GM12878 (cell line): Measurements from ENCODE around the gene CDC45. TPM values are rescaled to one million over a fixed set of nuclear protein-coding genes. Genes with fewer than 3 reads are reported as not detected.

Source experiments
- ATAC-seq: fragments of 200-7000 bp; cut with Tn5 transposase; 3 replicates; pipeline ENCODE4 v1.9.1; 2020; ENCODE audit warnings: mild to moderate bottlenecking, moderate library complexity
- BruUV-seq: library from RNA; stranded (reverse); fragments of 400-500 nt; replicated peaks from 2 replicates; lab custom pipeline; 2021; lab: Mats Ljungman, UMichigan
- CTCF ChIA-PET: fragments of 300-600 bp; sonication (Branson Sonifier 250); formaldehyde crosslinking; extraction: SDS; loops from one replicate; lab custom pipeline; 2021; ENCODE audit warnings: inconsistent platforms; lab: Yijun Ruan, JAX
- POLR2A ChIA-PET: fragments of 350-600 bp; formaldehyde crosslinking; extraction: SDS; loops from one replicate; lab custom pipeline; 2021; ENCODE audit warnings: inconsistent platforms; lab: Charles Lee
- RAD21 ChIA-PET: fragments of 300-600 bp; sonication (Branson Sonifier 250); formaldehyde crosslinking; loops from one replicate; lab custom pipeline; 2023; ENCODE audit warnings: antibody characterized with exemption; ENCODE audit not compliant: unreplicated experiment; lab: Charles Lee
- SMC1A ChIA-PET: fragments of 300-600 bp; sonication (Branson Sonifier 250); formaldehyde crosslinking; loops from one replicate; lab custom pipeline; 2023; ENCODE audit not compliant: unreplicated experiment, uncharacterized antibody; lab: Charles Lee
- DNase-seq: peaks from one replicate; pipeline ENCODE4 v3.0.0-alpha.2; 2011; ENCODE audit warnings: low read depth, low spot score
- FAIRE-seq: peaks from 3 replicates; lab custom pipeline; 2011; peaks lifted over from hg19 to GRCh38; lab: Jason Lieb, UNC
- H2AFZ ChIP-seq: 2 replicates; pipeline ENCODE4 v1.6.0; 2011; ENCODE audit warnings: low read depth, low read length, control low read depth; ENCODE audit not compliant: control insufficient read depth
- H3K27ac ChIP-seq: 2 replicates; pipeline ENCODE4 v1.5.1; 2011; ENCODE audit warnings: control low read depth; ENCODE audit not compliant: control insufficient read depth, insufficient read depth
- H3K27me3 ChIP-seq, 2 experiments: replicated peaks in 1 of 2; 2 replicates each; pipeline versions ENCODE4 v1.6.0 to v1.6.1; 2011; ENCODE audit warnings: low read length in 1 of 2; ENCODE audit not compliant: control insufficient read depth in 2 of 2, insufficient read depth in 2 of 2
- H3K36me3 ChIP-seq, 2 experiments: 2 replicates each; pipeline ENCODE4 v1.5.1; 2011; ENCODE audit warnings: low read length in 1 of 2; ENCODE audit not compliant: control insufficient read depth in 2 of 2, insufficient read depth in 2 of 2
- H3K4me1 ChIP-seq: 2 replicates; pipeline ENCODE4 v1.6.1; 2011; ENCODE audit warnings: mild to moderate bottlenecking, low read length, moderate library complexity, mixed read lengths; ENCODE audit not compliant: control insufficient read depth, insufficient read depth
- H3K4me2 ChIP-seq: 2 replicates; pipeline ENCODE4 v1.6.0; 2011; ENCODE audit warnings: control low read depth; ENCODE audit not compliant: control insufficient read depth, insufficient read depth
- H3K4me3 ChIP-seq: fragments of 200-600 bp; sonication (generic); 2 replicates; pipeline ENCODE4 v1.5.1; 2016
- H3K79me2 ChIP-seq: 2 replicates; pipeline ENCODE4 v1.6.0; 2011; ENCODE audit warnings: low read length; ENCODE audit not compliant: control insufficient read depth, insufficient read depth
- H3K9ac ChIP-seq: 2 replicates; pipeline ENCODE4 v1.8.0; 2011; ENCODE audit warnings: low read length, control low read depth, mixed read lengths; ENCODE audit not compliant: control insufficient read depth, insufficient read depth
- H3K9me3 ChIP-seq: replicated peaks from 3 replicates; pipeline ENCODE4 v1.5.1; 2011; ENCODE audit warnings: mild to moderate bottlenecking, low read length; ENCODE audit not compliant: control insufficient read depth, insufficient read depth
- H4K20me1 ChIP-seq: 2 replicates; pipeline ENCODE4 v1.6.0; 2011; ENCODE audit not compliant: control insufficient read depth, insufficient read depth
- BMI1 ChIP-seq: fragments of 450-650 bp; IDR thresholded peaks from 2 replicates; pipeline ENCODE4 v1.6.1; 2016; ENCODE audit warnings: mild to moderate bottlenecking, moderate library complexity, borderline replicate concordance
- CREM ChIP-seq: IDR thresholded peaks from 2 replicates; pipeline ENCODE4 v1.6.1; 2014; ENCODE audit warnings: antibody characterized with exemption, low read depth
- EGR1 ChIP-seq, 2 experiments: IDR thresholded peaks; 1 replicate in 1 of 2; 2 replicates in 1 of 2; pipeline ENCODE4 v1.6.1; 2011 to 2012; ENCODE audit warnings: low read depth in 2 of 2, low read length in 2 of 2, borderline replicate concordance in 1 of 2, mild to moderate bottlenecking in 1 of 2, moderate library complexity in 1 of 2
- EP300 ChIP-seq, 2 experiments: fragments of 150-350 bp in 1 of 2; IDR thresholded peaks; 2 replicates each; pipeline ENCODE4 v1.6.1; 2011 to 2012; ENCODE audit warnings: low read depth in 2 of 2, low read length in 2 of 2, borderline replicate concordance in 1 of 2, improper control_type of control experiment in 1 of 2, inconsistent platforms in 1 of 2; ENCODE audit not compliant: control insufficient read depth in 1 of 2
- GABPA ChIP-seq: IDR thresholded peaks from 2 replicates; pipeline ENCODE4 v1.6.1; 2014; ENCODE audit warnings: antibody characterized with exemption, low read depth, mild to moderate bottlenecking, inconsistent platforms
- JUNB ChIP-seq: IDR thresholded peaks from 2 replicates; pipeline ENCODE4 v1.6.1; 2016; ENCODE audit warnings: antibody characterized with exemption, mild to moderate bottlenecking
- KAT2A ChIP-seq: conservative IDR thresholded peaks from 2 replicates; pipeline ENCODE4 v1.6.1; 2011; ENCODE audit warnings: low read depth, low read length; ENCODE audit not compliant: control insufficient read depth
- LARP7 ChIP-seq: fragments of 450-650 bp; IDR thresholded peaks from 2 replicates; pipeline ENCODE4 v1.6.1; 2017; ENCODE audit warnings: mild to moderate bottlenecking
- NFYA ChIP-seq: IDR thresholded peaks from 2 replicates; pipeline ENCODE4 v1.6.1; 2011; ENCODE audit warnings: low read depth, mild to moderate bottlenecking, low read length, improper control_type of control experiment, borderline replicate concordance
- NKRF ChIP-seq: fragments of 450-650 bp; conservative IDR thresholded peaks from 2 replicates; pipeline ENCODE4 v1.6.1; 2017; ENCODE audit warnings: mild to moderate bottlenecking, moderate library complexity
- NR2C1 ChIP-seq: fragments of 450-650 bp; IDR thresholded peaks from 2 replicates; pipeline ENCODE4 v1.6.1; 2017; ENCODE audit warnings: antibody characterized with exemption, mild to moderate bottlenecking, moderate library complexity
- NR2F1 ChIP-seq: fragments of 450-650 bp; conservative IDR thresholded peaks from 2 replicates; pipeline ENCODE4 v1.6.1; 2017; ENCODE audit warnings: mild to moderate bottlenecking
- RAD51 ChIP-seq: fragments of 450-650 bp; IDR thresholded peaks from 2 replicates; pipeline ENCODE4 v1.6.1; 2016; ENCODE audit warnings: moderate library complexity, mild to moderate bottlenecking, inconsistent platforms
- RB1 ChIP-seq: fragments of 450-650 bp; formaldehyde crosslinking; IDR thresholded peaks from 2 replicates; pipeline ENCODE4 v1.6.1; 2017; ENCODE audit warnings: mild to moderate bottlenecking, borderline replicate concordance
- SMAD1 ChIP-seq: fragments of 450-650 bp; IDR thresholded peaks from 2 replicates; pipeline ENCODE4 v1.6.1; 2018; ENCODE audit warnings: mild to moderate bottlenecking, low read depth; ENCODE audit not compliant: partially characterized antibody
- SMAD5 ChIP-seq: IDR thresholded peaks from 2 replicates; pipeline ENCODE4 v1.6.1; 2016; ENCODE audit warnings: antibody characterized with exemption, low read depth
- SPI1 ChIP-seq: IDR thresholded peaks from 2 replicates; pipeline ENCODE4 v1.6.1; 2011; ENCODE audit warnings: low read depth, mild to moderate bottlenecking, low read length, moderate library complexity, borderline replicate concordance; ENCODE audit not compliant: insufficient read depth
- SREBF1 ChIP-seq: IDR thresholded peaks from 2 replicates; pipeline ENCODE4 v1.6.1; 2012; ENCODE audit warnings: mild to moderate bottlenecking, low read length
- SUZ12 ChIP-seq: fragments of 200-600 bp; sonication (generic); IDR thresholded peaks from one replicate; pipeline ENCODE4 v1.6.1; 2018; ENCODE audit warnings: antibody characterized with exemption, mild to moderate bottlenecking; ENCODE audit not compliant: unreplicated experiment
- TCF3 ChIP-seq: IDR thresholded peaks from 2 replicates; pipeline ENCODE4 v1.6.1; 2012; ENCODE audit warnings: low read depth, mild to moderate bottlenecking, low read length, borderline replicate concordance; ENCODE audit not compliant: insufficient read depth
- ZNF217 ChIP-seq: fragments of 450-650 bp; IDR thresholded peaks from 2 replicates; pipeline ENCODE4 v1.6.1; 2017; ENCODE audit warnings: antibody characterized with exemption, mild to moderate bottlenecking
- WGBS: methylation state at CpG from one replicate; pipeline ENCODE4 v1.1.6; 2016; ENCODE audit warnings: low lambda C conversion rate; ENCODE audit not compliant: insufficient replicate concordance, insufficient coverage; ENCODE audit errors: missing lambda C conversion rate; 5-methylcytosine and 5-hydroxymethylcytosine counted together
- in situ Hi-C: fragments of 300-500 bp; cut with MboI; formaldehyde crosslinking; loops from 9 replicates; pipeline ENCODE4 v1.14.3; 2018; ENCODE audit warnings: mixed read lengths
- intact Hi-C: fragments of 100-400 bp; cut with micrococcal nuclease; formaldehyde crosslinking; loops from one replicate; pipeline ENCODE4 v1.14.2; 2022; ENCODE audit not compliant: unreplicated experiment
- polyA plus RNA-seq, 11 experiments: library from polyadenylated mRNA; depleted of rRNA in 4 of 11; unstranded in 6 of 11; stranded (reverse) in 5 of 11; fragments of >200 nt; fragmentation: Nextera tagmentation in 4 of 11; fragmentation: Illumina TruSeq in 1 of 11; extraction: Ambion mirVana in 4 of 11; extraction: Trizol in 1 of 11; gene quantifications; 1 replicate in 1 of 11; 2 replicates in 10 of 11; pipeline versions ENCODE4 v1.2.1 to v1.2.3, GENCODE V29; 2011 to 2016; ENCODE audit warnings: inconsistent platforms in 2 of 11, missing spikeins in 2 of 11, low read depth in 1 of 11
- total RNA-seq, 4 experiments: library from RNA; depleted of rRNA in 3 of 4; stranded (reverse); fragments of >200 nt in 3 of 4; fragmentation: Illumina TruSeq in 1 of 4; extraction: Trizol in 1 of 4; gene quantifications; 2 replicates each; pipeline versions ENCODE4 v1.2.1 to v1.2.3, GENCODE V29; 2013 to 2021

The CDC45 gene
- total and polyA plus RNA-seq, 10 of the 15 experiments (the other 5 are each of a cell fraction or from before 2014, with no cell fraction given): 40.8 to 88.5 (median 54.2) TPM

GRCh38 chr22:19543970-19544708 lies 64.4 kb downstream of the CDC45 start (continued):
- TF ChIP-seq NR2F1 (no peak), RB1 (no peak), JUNB (no peak), SPI1 (no peak)

GRCh38 chr22:19545935-19546207 lies 66.2 kb downstream of the CDC45 start:
- H3K9ac ChIP-seq: no peak overlapping the region
- no TSS peak for BruUV-seq
- no peak overlapping the region for H3K27ac ChIP-seq
- no peaks in the 10 kb centered on the region; a peak in 1 of 4 replicates for H3K27me3 ChIP-seq
- no peaks in the 10 kb centered on the region for H3K9me3 ChIP-seq
- no peak for DNase-seq
- no peaks in the 10 kb centered on the region for H3K36me3 ChIP-seq
- H3K79me2 ChIP-seq: no peaks in the 10 kb centered on the region
- in situ Hi-C loops: no loop called here
- no peak overlapping the region for H2AFZ ChIP-seq
- H3K4me2 ChIP-seq: no peak overlapping the region
- CTCF ChIA-PET: no interaction called here
- H3K4me1 ChIP-seq: no peaks in the 10 kb centered on the region
- no peak for FAIRE-seq
- ATAC-seq: no peak
- no peak overlapping the region for H3K4me3 ChIP-seq
- RAD21 ChIA-PET: no interaction called here
- POLR2A ChIA-PET: no interaction called here
- WGBS: 36% methylated on average over 5 of the region's 5 CpGs
- intact Hi-C loops: no loop called here
- TF ChIP-seq SMAD5 (no peak), ZNF217 (no peak), GABPA (no peak), NR2C1 (no peak), EGR1 (IDR thresholded peaks at IDR 0.05; ENCODE audit: borderline replicate concordance in 1 of 2, low read depth in 2 of 2, low read length in 2 of 2) (no peak), SUZ12 (no peak), CREM (no peak), EP300 (IDR thresholded peaks at IDR 0.05; ENCODE audit: borderline replicate concordance in 1 of 2, control insufficient read depth in 1 of 2, low read depth in 2 of 2, low read length in 2 of 2) (no peak), LARP7 (no peak), SMAD1 (no peak), TCF3 (no peak), KAT2A (no peak), NFYA (no peak), SREBF1 (no peak), BMI1 (no peak), RAD51 (no peak), NKRF (no peak)
- H4K20me1 ChIP-seq: no peaks in the 10 kb centered on the region
- SMC1A ChIA-PET: interaction anchor here (1.1 kb wide), 1 partner anchor 57 kb away, joined by 3 read pairs; no protein-coding TSS in a partner anchor
